Measurements from ENCODE around the gene YPEL5. TPM values are rescaled to one million over a fixed set of nuclear protein-coding genes. Genes with fewer than 3 reads are reported as not detected.

The YPEL5 gene
- total RNA-seq, 1 donor from 2014 or later, result 83.5 TPM

DNA sequence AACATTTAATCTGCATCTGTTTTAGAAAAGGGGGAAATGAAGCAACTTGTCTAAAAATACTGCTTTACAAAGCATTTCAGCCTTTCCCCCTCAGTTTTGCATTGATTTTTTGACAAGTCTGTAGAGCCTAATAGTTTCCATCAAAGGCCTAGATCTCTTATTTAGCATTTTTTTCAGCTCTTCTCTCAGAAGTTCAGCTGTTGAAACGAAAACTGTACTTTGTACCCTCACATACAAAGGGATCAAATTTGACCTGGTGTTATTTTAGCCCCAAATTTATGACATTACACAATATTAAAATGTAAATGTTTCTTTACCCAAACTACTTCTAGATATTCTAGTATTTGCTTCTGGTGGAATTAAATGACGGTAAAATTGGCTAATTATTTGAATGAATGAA, 13.0 kb downstream of the YPEL5 start:
- TF ChIP-seq, protein P1, sequence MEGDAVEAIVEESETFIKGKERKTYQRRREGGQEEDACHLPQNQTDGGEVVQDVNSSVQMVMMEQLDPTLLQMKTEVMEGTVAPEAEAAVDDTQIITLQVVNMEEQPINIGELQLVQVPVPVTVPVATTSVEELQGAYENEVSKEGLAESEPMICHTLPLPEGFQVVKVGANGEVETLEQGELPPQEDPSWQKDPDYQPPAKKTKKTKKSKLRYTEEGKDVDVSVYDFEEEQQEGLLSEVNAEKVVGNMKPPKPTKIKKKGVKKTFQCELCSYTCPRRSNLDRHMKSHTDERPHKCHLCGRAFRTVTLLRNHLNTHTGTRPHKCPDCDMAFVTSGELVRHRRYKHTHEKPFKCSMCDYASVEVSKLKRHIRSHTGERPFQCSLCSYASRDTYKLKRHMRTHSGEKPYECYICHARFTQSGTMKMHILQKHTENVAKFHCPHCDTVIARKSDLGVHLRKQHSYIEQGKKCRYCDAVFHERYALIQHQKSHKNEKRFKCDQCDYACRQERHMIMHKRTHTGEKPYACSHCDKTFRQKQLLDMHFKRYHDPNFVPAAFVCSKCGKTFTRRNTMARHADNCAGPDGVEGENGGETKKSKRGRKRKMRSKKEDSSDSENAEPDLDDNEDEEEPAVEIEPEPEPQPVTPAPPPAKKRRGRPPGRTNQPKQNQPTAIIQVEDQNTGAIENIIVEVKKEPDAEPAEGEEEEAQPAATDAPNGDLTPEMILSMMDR (IDR thresholded peaks at IDR 0.05), result no peak
- TF ChIP-seq POLR2AphosphoS5 (IDR thresholded peaks at IDR 0.05; ENCODE audit: insufficient read depth in 1 of 2, low read depth in 1 of 2) (no peak), POLR2A (IDR thresholded peaks at IDR 0.05) (no peak)
- Histone ChIP-seq H3K9me3 (no peaks in the 10 kb centered on the region), H3K27me3 (no peaks in the 10 kb centered on the region), H3K36me3 (peaks cover 0 to 44% of the 10 kb centered on the region in 2 donors), H3K4me3 (no peak overlapping the region), H3K27ac (no peak overlapping the region), H3K4me1 (peaks cover 17% of the 10 kb centered on the region)
- DNase-seq (ENCODE audit: extremely low spot score in 2 of 2), result no peak
- intact Hi-C loops (cut with DNase I), result no loop called here

DNA sequence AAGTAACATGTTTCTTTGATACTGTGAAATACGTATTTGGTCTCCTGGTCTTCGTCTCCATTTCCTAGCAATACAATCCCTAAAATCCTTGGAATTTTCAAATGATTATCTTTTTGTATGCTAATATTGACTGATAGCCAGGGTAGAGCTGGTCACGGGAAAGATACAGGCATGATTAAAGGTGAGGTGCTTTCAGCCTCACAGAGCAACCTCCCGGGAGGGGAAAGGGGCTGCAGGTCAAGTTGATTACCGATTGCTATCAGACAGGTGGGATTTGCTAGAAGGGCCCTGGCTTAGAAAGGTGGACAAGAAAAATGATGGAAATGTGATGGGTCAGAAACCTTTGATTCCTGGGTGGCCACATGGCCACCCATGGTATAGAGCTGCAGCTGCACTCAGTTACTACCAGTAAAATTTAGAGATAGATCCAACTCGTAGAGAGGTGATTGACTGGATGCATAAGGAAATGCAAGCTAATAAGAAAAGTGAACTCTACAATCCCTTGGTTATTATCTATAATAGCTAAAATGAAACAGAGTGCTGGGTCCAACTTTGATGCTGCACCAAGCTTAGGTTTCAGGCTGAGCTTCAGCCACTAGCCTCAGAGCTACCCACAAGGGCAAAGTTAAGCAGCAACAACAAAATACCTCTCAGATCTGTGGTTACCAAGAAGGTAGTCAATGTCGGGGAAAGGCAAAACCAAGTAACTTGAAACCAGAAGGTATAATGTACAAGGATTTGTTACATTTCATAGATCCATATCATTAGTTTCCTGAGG, 15.3 kb downstream of the YPEL5 start:
- peaks cover 14% of the 10 kb centered on the region for H3K4me1 ChIP-seq
- no peak overlapping the region for H3K4me3 ChIP-seq
- DNase-seq (ENCODE audit: extremely low spot score in 2 of 2), result no peak
- intact Hi-C loops (cut with DNase I), result no loop called here
- TF ChIP-seq POLR2A (IDR thresholded peaks at IDR 0.05) (no peak), POLR2AphosphoS5 (IDR thresholded peaks at IDR 0.05; ENCODE audit: insufficient read depth in 1 of 2, low read depth in 1 of 2) (no peak)
- TF ChIP-seq, protein P1 (IDR thresholded peaks at IDR 0.05), result no peak
- H3K36me3 ChIP-seq, result peaks cover 0 to 33% of the 10 kb centered on the region in 2 donors
- no peak overlapping the region for H3K27ac ChIP-seq
- H3K9me3 ChIP-seq, result no peaks in the 10 kb centered on the region
- no peaks in the 10 kb centered on the region for H3K27me3 ChIP-seq

DNA sequence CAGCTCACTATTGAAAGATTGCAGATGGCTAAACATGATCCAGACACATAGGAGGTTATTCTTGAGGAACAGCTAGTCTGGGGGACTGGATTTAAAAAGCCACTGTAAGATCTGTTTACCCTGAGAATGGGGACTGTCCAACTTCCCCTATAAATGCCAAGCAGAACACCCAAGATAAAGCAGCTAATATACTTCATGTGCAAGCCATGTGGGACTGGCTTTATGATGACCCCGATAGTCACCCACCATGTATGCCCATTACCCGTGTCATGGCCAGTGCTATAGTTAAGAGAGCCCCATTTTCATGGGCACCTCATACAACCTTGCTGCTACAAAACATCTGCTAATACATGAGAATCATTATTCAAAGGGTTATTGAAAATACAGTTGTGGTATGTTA, 16.0 kb downstream of the YPEL5 start:
- Histone ChIP-seq H3K36me3 (peaks cover 0 to 26% of the 10 kb centered on the region in 2 donors), H3K4me1 (peaks cover 14% of the 10 kb centered on the region), H3K27ac (no peak overlapping the region), H3K4me3 (no peak overlapping the region), H3K27me3 (no peaks in the 10 kb centered on the region), H3K9me3 (no peaks in the 10 kb centered on the region)
- no peak for DNase-seq (ENCODE audit: extremely low spot score in 2 of 2)
- TF ChIP-seq, protein P1 (IDR thresholded peaks at IDR 0.05), result no peak
- no peak for TF ChIP-seq POLR2A (IDR thresholded peaks at IDR 0.05)
- no peak for TF ChIP-seq POLR2AphosphoS5 (IDR thresholded peaks at IDR 0.05; ENCODE audit: insufficient read depth in 1 of 2, low read depth in 1 of 2)
- intact Hi-C loops (cut with DNase I), result no loop called here

DNA sequence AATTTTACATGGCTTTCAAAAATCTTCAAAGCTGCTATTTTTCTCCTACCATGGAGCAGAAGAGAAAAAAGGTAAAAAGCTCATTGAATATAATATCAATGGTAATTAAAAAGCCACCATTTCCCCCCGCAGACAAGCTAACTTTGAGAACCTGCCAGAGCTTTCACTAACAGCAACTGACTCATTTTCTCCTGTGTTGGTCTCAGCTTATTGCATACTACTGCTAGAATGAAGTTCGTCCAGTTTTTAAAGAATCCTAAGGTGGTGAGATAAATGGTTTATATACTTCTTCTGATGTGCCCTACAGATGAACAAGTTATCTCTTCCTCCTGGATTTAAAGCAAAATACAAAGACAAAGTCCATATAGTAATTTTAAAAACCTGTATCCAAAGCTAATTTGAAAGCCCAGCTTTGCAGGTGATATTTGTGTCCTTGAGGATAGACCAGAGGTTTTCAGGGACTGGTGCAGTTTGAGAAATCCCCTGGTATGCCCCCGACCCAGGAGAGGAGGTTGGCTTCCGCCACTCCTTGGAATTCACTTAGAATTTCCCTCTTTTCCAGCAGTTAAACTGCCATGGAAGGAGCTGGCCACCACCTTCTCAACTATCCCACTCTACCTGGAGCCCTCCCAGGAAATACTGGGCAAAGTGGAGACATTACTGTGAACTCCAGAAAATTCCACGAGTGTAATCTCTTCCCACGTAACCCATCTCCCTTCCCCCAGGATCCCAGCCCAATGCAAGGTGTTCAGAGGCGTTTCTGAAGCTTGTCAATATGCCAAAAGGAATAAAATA, 17.5 kb downstream of the YPEL5 start:
- no peak overlapping the region for H3K27ac ChIP-seq
- H3K4me1 ChIP-seq, result peaks cover 14% of the 10 kb centered on the region
- TF ChIP-seq POLR2AphosphoS5 (IDR thresholded peaks at IDR 0.05; ENCODE audit: insufficient read depth in 1 of 2, low read depth in 1 of 2) (no peak), POLR2A (IDR thresholded peaks at IDR 0.05) (no peak)
- TF ChIP-seq, protein P1 (IDR thresholded peaks at IDR 0.05), result no peak
- H3K36me3 ChIP-seq, result peaks cover 0 to 11% of the 10 kb centered on the region in 2 donors
- no peak overlapping the region for H3K4me3 ChIP-seq
- intact Hi-C loops (cut with DNase I), result no loop called here
- no peaks in the 10 kb centered on the region for H3K9me3 ChIP-seq
- DNase-seq (ENCODE audit: extremely low spot score in 2 of 2), result no peak
- H3K27me3 ChIP-seq, result no peaks in the 10 kb centered on the region

Data from vagina (tissue), 2 donors.